GM12878 (cell line): ENCODE data around the gene SRL. TPM values are rescaled to one million over a fixed set of nuclear protein-coding genes. Genes with fewer than 3 reads are reported as not detected.

Experiments used
- ATAC-seq: fragments of 200-7000 bp; cut with Tn5 transposase; 3 replicates; pipeline ENCODE4 v1.9.1; 2020; ENCODE audit warnings: mild to moderate bottlenecking, moderate library complexity
- BruUV-seq: library from RNA; stranded (reverse); fragments of 400-500 nt; replicated peaks from 2 replicates; lab custom pipeline; 2021; lab: Mats Ljungman, UMichigan
- CTCF ChIA-PET: fragments of 300-600 bp; sonication (Branson Sonifier 250); formaldehyde crosslinking; extraction: SDS; loops from one replicate; lab custom pipeline; 2021; ENCODE audit warnings: inconsistent platforms; lab: Yijun Ruan, JAX
- POLR2A ChIA-PET: fragments of 350-600 bp; formaldehyde crosslinking; extraction: SDS; loops from one replicate; lab custom pipeline; 2021; ENCODE audit warnings: inconsistent platforms; lab: Charles Lee
- RAD21 ChIA-PET: fragments of 300-600 bp; sonication (Branson Sonifier 250); formaldehyde crosslinking; loops from one replicate; lab custom pipeline; 2023; ENCODE audit warnings: antibody characterized with exemption; ENCODE audit not compliant: unreplicated experiment; lab: Charles Lee
- SMC1A ChIA-PET: fragments of 300-600 bp; sonication (Branson Sonifier 250); formaldehyde crosslinking; loops from one replicate; lab custom pipeline; 2023; ENCODE audit not compliant: unreplicated experiment, uncharacterized antibody; lab: Charles Lee
- DNase-seq: peaks from one replicate; pipeline ENCODE4 v3.0.0-alpha.2; 2011; ENCODE audit warnings: low read depth, low spot score
- FAIRE-seq: peaks from 3 replicates; lab custom pipeline; 2011; peaks lifted over from hg19 to GRCh38; lab: Jason Lieb, UNC
- H2AFZ ChIP-seq: 2 replicates; pipeline ENCODE4 v1.6.0; 2011; ENCODE audit warnings: low read depth, low read length, control low read depth; ENCODE audit not compliant: control insufficient read depth
- H3K27ac ChIP-seq: 2 replicates; pipeline ENCODE4 v1.5.1; 2011; ENCODE audit warnings: control low read depth; ENCODE audit not compliant: control insufficient read depth, insufficient read depth
- H3K27me3 ChIP-seq, 2 experiments: replicated peaks in 1 of 2; 2 replicates each; pipeline versions ENCODE4 v1.6.0 to v1.6.1; 2011; ENCODE audit warnings: low read length in 1 of 2; ENCODE audit not compliant: control insufficient read depth in 2 of 2, insufficient read depth in 2 of 2
- H3K36me3 ChIP-seq, 2 experiments: 2 replicates each; pipeline ENCODE4 v1.5.1; 2011; ENCODE audit warnings: low read length in 1 of 2; ENCODE audit not compliant: control insufficient read depth in 2 of 2, insufficient read depth in 2 of 2
- H3K4me1 ChIP-seq: 2 replicates; pipeline ENCODE4 v1.6.1; 2011; ENCODE audit warnings: mild to moderate bottlenecking, low read length, moderate library complexity, mixed read lengths; ENCODE audit not compliant: control insufficient read depth, insufficient read depth
- H3K4me2 ChIP-seq: 2 replicates; pipeline ENCODE4 v1.6.0; 2011; ENCODE audit warnings: control low read depth; ENCODE audit not compliant: control insufficient read depth, insufficient read depth
- H3K4me3 ChIP-seq: fragments of 200-600 bp; sonication (generic); 2 replicates; pipeline ENCODE4 v1.5.1; 2016
- H3K79me2 ChIP-seq: 2 replicates; pipeline ENCODE4 v1.6.0; 2011; ENCODE audit warnings: low read length; ENCODE audit not compliant: control insufficient read depth, insufficient read depth
- H3K9ac ChIP-seq: 2 replicates; pipeline ENCODE4 v1.8.0; 2011; ENCODE audit warnings: low read length, control low read depth, mixed read lengths; ENCODE audit not compliant: control insufficient read depth, insufficient read depth
- H3K9me3 ChIP-seq: replicated peaks from 3 replicates; pipeline ENCODE4 v1.5.1; 2011; ENCODE audit warnings: mild to moderate bottlenecking, low read length; ENCODE audit not compliant: control insufficient read depth, insufficient read depth
- H4K20me1 ChIP-seq: 2 replicates; pipeline ENCODE4 v1.6.0; 2011; ENCODE audit not compliant: control insufficient read depth, insufficient read depth
- BCL11A ChIP-seq: IDR thresholded peaks from 2 replicates; pipeline ENCODE4 v1.6.1; 2011; ENCODE audit warnings: low read depth, low read length
- CREB1 ChIP-seq: IDR thresholded peaks from 2 replicates; pipeline ENCODE4 v1.6.1; 2012; ENCODE audit warnings: low read depth, mild to moderate bottlenecking, inconsistent platforms
- CREM ChIP-seq: IDR thresholded peaks from 2 replicates; pipeline ENCODE4 v1.6.1; 2014; ENCODE audit warnings: antibody characterized with exemption, low read depth
- DPF2 ChIP-seq: fragments of 450-650 bp; IDR thresholded peaks from 2 replicates; pipeline ENCODE4 v1.6.1; 2017; ENCODE audit warnings: mild to moderate bottlenecking
- EGR1 ChIP-seq, 2 experiments: IDR thresholded peaks; 1 replicate in 1 of 2; 2 replicates in 1 of 2; pipeline ENCODE4 v1.6.1; 2011 to 2012; ENCODE audit warnings: low read depth in 2 of 2, low read length in 2 of 2, borderline replicate concordance in 1 of 2, mild to moderate bottlenecking in 1 of 2, moderate library complexity in 1 of 2
- EP300 ChIP-seq, 2 experiments: fragments of 150-350 bp in 1 of 2; IDR thresholded peaks; 2 replicates each; pipeline ENCODE4 v1.6.1; 2011 to 2012; ENCODE audit warnings: low read depth in 2 of 2, low read length in 2 of 2, borderline replicate concordance in 1 of 2, improper control_type of control experiment in 1 of 2, inconsistent platforms in 1 of 2; ENCODE audit not compliant: control insufficient read depth in 1 of 2
- ESRRA ChIP-seq: IDR thresholded peaks from 2 replicates; pipeline ENCODE4 v1.6.1; 2012; ENCODE audit warnings: mild to moderate bottlenecking, low read length, improper control_type of control experiment
- FOXM1 ChIP-seq: IDR thresholded peaks from 2 replicates; pipeline ENCODE4 v1.6.1; 2012; ENCODE audit warnings: low read depth, mild to moderate bottlenecking, inconsistent platforms, low read length, moderate library complexity
- JUNB ChIP-seq: IDR thresholded peaks from 2 replicates; pipeline ENCODE4 v1.6.1; 2016; ENCODE audit warnings: antibody characterized with exemption, mild to moderate bottlenecking
- JUND ChIP-seq: IDR thresholded peaks from 2 replicates; pipeline ENCODE4 v1.6.1; 2012; ENCODE audit warnings: low read depth, mild to moderate bottlenecking, low read length, improper control_type of control experiment, moderate library complexity
- MEF2B ChIP-seq: fragments of 450-650 bp; IDR thresholded peaks from 2 replicates; pipeline ENCODE4 v1.6.1; 2018; ENCODE audit warnings: mild to moderate bottlenecking, moderate library complexity; ENCODE audit not compliant: partially characterized antibody, poor library complexity, severe bottlenecking
- MXI1 ChIP-seq: fragments of 150-350 bp; IDR thresholded peaks from 2 replicates; pipeline ENCODE4 v1.6.1; 2011; ENCODE audit warnings: low read depth, mild to moderate bottlenecking, inconsistent platforms, low read length, improper control_type of control experiment
- NFXL1 ChIP-seq: fragments of 450-650 bp; IDR thresholded peaks from 2 replicates; pipeline ENCODE4 v1.6.1; 2017; ENCODE audit warnings: antibody characterized with exemption, mild to moderate bottlenecking, borderline replicate concordance
- PAX5 ChIP-seq: IDR thresholded peaks from 2 replicates; pipeline ENCODE4 v1.6.1; 2011; ENCODE audit warnings: low read depth, low read length, borderline replicate concordance
- POU2F2 ChIP-seq: IDR thresholded peaks from 3 replicates; pipeline ENCODE4 v1.6.1; 2011; ENCODE audit warnings: low read depth, mild to moderate bottlenecking, low read length, borderline replicate concordance
- RUNX3 ChIP-seq: IDR thresholded peaks from 2 replicates; pipeline ENCODE4 v1.6.1; 2012; ENCODE audit warnings: low read length, inconsistent platforms
- SP1 ChIP-seq: IDR thresholded peaks from one replicate; pipeline ENCODE4 v1.6.1; 2011; ENCODE audit warnings: low read depth, low read length
- SPI1 ChIP-seq: IDR thresholded peaks from 2 replicates; pipeline ENCODE4 v1.6.1; 2011; ENCODE audit warnings: low read depth, mild to moderate bottlenecking, low read length, moderate library complexity, borderline replicate concordance; ENCODE audit not compliant: insufficient read depth
- TCF3 ChIP-seq: IDR thresholded peaks from 2 replicates; pipeline ENCODE4 v1.6.1; 2012; ENCODE audit warnings: low read depth, mild to moderate bottlenecking, low read length, borderline replicate concordance; ENCODE audit not compliant: insufficient read depth
- WGBS: methylation state at CpG from one replicate; pipeline ENCODE4 v1.1.6; 2016; ENCODE audit warnings: low lambda C conversion rate; ENCODE audit not compliant: insufficient replicate concordance, insufficient coverage; ENCODE audit errors: missing lambda C conversion rate; 5-methylcytosine and 5-hydroxymethylcytosine counted together
- in situ Hi-C: fragments of 300-500 bp; cut with MboI; formaldehyde crosslinking; loops from 9 replicates; pipeline ENCODE4 v1.14.3; 2018; ENCODE audit warnings: mixed read lengths
- intact Hi-C: fragments of 100-400 bp; cut with micrococcal nuclease; formaldehyde crosslinking; loops from one replicate; pipeline ENCODE4 v1.14.2; 2022; ENCODE audit not compliant: unreplicated experiment
- polyA plus RNA-seq, 11 experiments: library from polyadenylated mRNA; depleted of rRNA in 4 of 11; unstranded in 6 of 11; stranded (reverse) in 5 of 11; fragments of >200 nt; fragmentation: Nextera tagmentation in 4 of 11; fragmentation: Illumina TruSeq in 1 of 11; extraction: Ambion mirVana in 4 of 11; extraction: Trizol in 1 of 11; gene quantifications; 1 replicate in 1 of 11; 2 replicates in 10 of 11; pipeline versions ENCODE4 v1.2.1 to v1.2.3, GENCODE V29; 2011 to 2016; ENCODE audit warnings: inconsistent platforms in 2 of 11, missing spikeins in 2 of 11, low read depth in 1 of 11
- total RNA-seq, 4 experiments: library from RNA; depleted of rRNA in 3 of 4; stranded (reverse); fragments of >200 nt in 3 of 4; fragmentation: Illumina TruSeq in 1 of 4; extraction: Trizol in 1 of 4; gene quantifications; 2 replicates each; pipeline versions ENCODE4 v1.2.1 to v1.2.3, GENCODE V29; 2013 to 2021
- TF ChIP-seq, protein P1 (sequence below): IDR thresholded peaks from 2 replicates; pipeline ENCODE4 v1.6.1; 2012; ENCODE audit warnings: low read depth, low read length, improper control_type of control experiment
- TF ChIP-seq, protein P2 (sequence below): fragments of 150-350 bp; IDR thresholded peaks from 2 replicates; pipeline ENCODE4 v1.6.1; 2016; ENCODE audit warnings: low read depth, low read length

The SRL gene
- total and polyA plus RNA-seq, 10 of the 15 experiments (the other 5 are each of a cell fraction or from before 2014, with no cell fraction given): not detected

DNA sequence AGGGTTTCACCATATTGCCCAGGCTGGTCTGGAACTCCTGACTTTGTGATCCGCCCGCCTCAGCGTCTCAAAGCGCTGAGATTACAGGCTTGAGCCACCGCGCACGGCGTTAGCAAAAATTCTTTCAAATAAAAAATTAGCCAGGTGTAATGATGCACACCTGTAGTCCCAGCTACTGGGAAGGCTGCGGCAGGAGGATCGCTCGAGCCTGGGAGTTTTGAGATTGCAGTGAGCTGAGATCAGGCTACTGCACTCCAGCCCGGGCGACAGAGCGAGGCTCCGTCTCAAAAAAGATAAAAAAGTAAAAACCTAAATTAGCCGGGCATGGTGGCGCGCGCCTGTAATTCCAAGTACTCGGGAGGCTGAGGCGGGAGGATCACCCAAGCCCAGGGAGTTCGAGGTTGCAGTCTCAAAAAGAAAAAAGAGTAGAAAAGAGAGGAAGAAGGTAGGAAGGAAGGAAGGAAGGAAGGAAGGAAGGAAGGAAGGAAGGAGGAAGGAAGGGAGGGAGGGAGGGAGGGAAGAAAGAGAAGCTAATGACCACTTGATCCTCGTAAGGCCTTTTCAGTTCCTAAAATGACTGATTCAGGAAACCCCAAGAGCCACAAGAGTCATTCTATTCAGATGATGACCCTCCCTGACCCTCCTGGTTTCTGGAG, 59.2 kb downstream of the SRL start:
- SMC1A ChIA-PET: no interaction called here
- Histone ChIP-seq H3K4me3 (peak overlapping the region; percentile 58; the same call in 1 of the 2 replicates), H3K9me3 (no peaks in the 10 kb centered on the region; the same call in 2 of the 3 replicates), H2AFZ (peak overlapping the region; percentile 84; the same call in 1 of the 2 replicates), H3K4me2 (peak overlapping the region; percentile 93), H3K36me3 (no peaks in the 10 kb centered on the region), H3K79me2 (no peaks in the 10 kb centered on the region), H3K27ac (no peak overlapping the region; the same call in 1 of the 2 replicates), H4K20me1 (no peaks in the 10 kb centered on the region), H3K9ac (no peak overlapping the region; the same call in 1 of the 2 replicates), H3K4me1 (peaks cover 3% of the 10 kb centered on the region; the same call in 1 of the 2 replicates), H3K27me3 (peaks cover 0 to 2% of the 10 kb centered on the region in 2 experiments; a peak in 1 of 4 replicates)
- BruUV-seq: no TSS peak
- WGBS: 93% methylated on average over 23 of the region's 23 CpGs
- FAIRE-seq (no peak), ATAC-seq (peak; percentile 77), DNase-seq (no peak)
- RAD21 ChIA-PET: interaction anchor here (1.8 kb wide), 1 partner anchor 71 kb away, joined by 7 read pairs; no protein-coding TSS in a partner anchor
- intact Hi-C loops (loop anchor here (5.0 kb wide), 1 partner anchor 70 kb away; no protein-coding TSS in a partner anchor), in situ Hi-C loops (no loop called here)
- CTCF ChIA-PET: no interaction called here
- POLR2A ChIA-PET: no interaction called here
- TF ChIP-seq JUNB: peak; percentile 80
- TF ChIP-seq, protein P1, sequence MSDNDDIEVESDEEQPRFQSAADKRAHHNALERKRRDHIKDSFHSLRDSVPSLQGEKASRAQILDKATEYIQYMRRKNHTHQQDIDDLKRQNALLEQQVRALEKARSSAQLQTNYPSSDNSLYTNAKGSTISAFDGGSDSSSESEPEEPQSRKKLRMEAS: no peak
- peak; percentile 80 for TF ChIP-seq BCL11A
- TF ChIP-seq JUND: peak; percentile 44; the same call in 1 of the 2 replicates
- peak; percentile 60; the same call in 1 of the 3 replicates for TF ChIP-seq POU2F2
- no peak for TF ChIP-seq DPF2
- peak; percentile 9; the same call in 1 of the 2 replicates for TF ChIP-seq CREB1
- 0 out of 2 replicates have a peak, but pooled peaks have one; percentile 32 for TF ChIP-seq TCF3
- TF ChIP-seq RUNX3: peak; percentile 95
- no peak for TF ChIP-seq ESRRA
- TF ChIP-seq PAX5: peak; percentile 38; the same call in 1 of the 2 replicates
- no peak for TF ChIP-seq NFXL1
- TF ChIP-seq, protein P2, sequence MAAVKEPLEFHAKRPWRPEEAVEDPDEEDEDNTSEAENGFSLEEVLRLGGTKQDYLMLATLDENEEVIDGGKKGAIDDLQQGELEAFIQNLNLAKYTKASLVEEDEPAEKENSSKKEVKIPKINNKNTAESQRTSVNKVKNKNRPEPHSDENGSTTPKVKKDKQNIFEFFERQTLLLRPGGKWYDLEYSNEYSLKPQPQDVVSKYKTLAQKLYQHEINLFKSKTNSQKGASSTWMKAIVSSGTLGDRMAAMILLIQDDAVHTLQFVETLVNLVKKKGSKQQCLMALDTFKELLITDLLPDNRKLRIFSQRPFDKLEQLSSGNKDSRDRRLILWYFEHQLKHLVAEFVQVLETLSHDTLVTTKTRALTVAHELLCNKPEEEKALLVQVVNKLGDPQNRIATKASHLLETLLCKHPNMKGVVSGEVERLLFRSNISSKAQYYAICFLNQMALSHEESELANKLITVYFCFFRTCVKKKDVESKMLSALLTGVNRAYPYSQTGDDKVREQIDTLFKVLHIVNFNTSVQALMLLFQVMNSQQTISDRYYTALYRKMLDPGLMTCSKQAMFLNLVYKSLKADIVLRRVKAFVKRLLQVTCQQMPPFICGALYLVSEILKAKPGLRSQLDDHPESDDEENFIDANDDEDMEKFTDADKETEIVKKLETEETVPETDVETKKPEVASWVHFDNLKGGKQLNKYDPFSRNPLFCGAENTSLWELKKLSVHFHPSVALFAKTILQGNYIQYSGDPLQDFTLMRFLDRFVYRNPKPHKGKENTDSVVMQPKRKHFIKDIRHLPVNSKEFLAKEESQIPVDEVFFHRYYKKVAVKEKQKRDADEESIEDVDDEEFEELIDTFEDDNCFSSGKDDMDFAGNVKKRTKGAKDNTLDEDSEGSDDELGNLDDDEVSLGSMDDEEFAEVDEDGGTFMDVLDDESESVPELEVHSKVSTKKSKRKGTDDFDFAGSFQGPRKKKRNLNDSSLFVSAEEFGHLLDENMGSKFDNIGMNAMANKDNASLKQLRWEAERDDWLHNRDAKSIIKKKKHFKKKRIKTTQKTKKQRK: no peak
- TF ChIP-seq EGR1 (IDR thresholded peaks at IDR 0.05; ENCODE audit: borderline replicate concordance in 1 of 2, low read depth in 2 of 2, low read length in 2 of 2): peak in 1 of 2 experiments; percentile 56; a peak in 2 of 3 replicates
- TF ChIP-seq CREM: peak; percentile 40; the same call in 1 of the 2 replicates
- TF ChIP-seq EP300 (IDR thresholded peaks at IDR 0.05; ENCODE audit: borderline replicate concordance in 1 of 2, control insufficient read depth in 1 of 2, low read depth in 2 of 2, low read length in 2 of 2): 0 out of 4 replicates have a peak, but pooled peaks of 1 of the 2 experiments have one; percentile 17
- peak; percentile 57; the same call in 1 of the 2 replicates for TF ChIP-seq SPI1
- no peak for TF ChIP-seq MEF2B
- TF ChIP-seq MXI1: no peak
- TF ChIP-seq FOXM1: 0 out of 2 replicates have a peak, but pooled peaks have one; percentile 9
- peak; percentile 55 for TF ChIP-seq SP1
